Measurements from ENCODE around the gene VAV3. TPM values are rescaled to one million over a fixed set of nuclear protein-coding genes. Genes with fewer than 3 reads are reported as not detected.

The VAV3 gene
- total RNA-seq, 1 donor from 2014 or later, result 29.1 TPM

DNA sequence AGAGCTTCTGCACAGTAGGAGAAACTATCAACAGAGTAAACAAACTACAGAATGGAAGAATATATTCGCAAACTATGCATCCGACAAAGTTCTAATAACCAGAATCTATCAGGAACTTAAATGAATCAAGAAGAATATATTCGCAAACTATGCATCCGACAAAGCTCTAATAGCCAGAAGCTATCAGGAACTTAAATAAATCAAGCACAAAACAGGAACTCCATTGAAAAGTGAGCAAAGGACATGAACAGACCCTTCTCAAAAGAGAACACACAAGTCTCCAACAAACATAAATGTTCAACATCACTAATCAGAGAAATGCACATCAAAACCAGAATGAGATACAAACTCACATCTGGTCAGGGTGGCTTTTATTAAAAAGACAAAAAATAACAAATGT is 126.9 kb downstream of the VAV3 start:
- ATAC-seq (ENCODE audit: low read depth) (no peak), DNase-seq (no peak)
- POLR2A ChIA-PET, result no interaction called here
- CTCF ChIA-PET, result no interaction called here
- intact Hi-C loops (cut with micrococcal nuclease), result no loop called here
- H3K27me3 Mint-ChIP-seq, result no peaks in the 10 kb centered on the region
- peaks cover 3% of the 10 kb centered on the region for H3K9me3 Mint-ChIP-seq
- H3K27ac Mint-ChIP-seq, result peak overlapping the region; percentile 59
- peaks cover 1% of the 10 kb centered on the region for H3K36me3 Mint-ChIP-seq (ENCODE audit: low read depth)
- peaks cover 91% of the 10 kb centered on the region for H3K4me1 Mint-ChIP-seq
- no peak for TF ChIP-seq CTCF (IDR thresholded peaks at IDR 0.05)
- H3K4me3 Mint-ChIP-seq, result peak overlapping the region; percentile 12

GRCh38 chr1:107835151-107835670 is 129.8 kb downstream of the VAV3 start:
- TF ChIP-seq CTCF (IDR thresholded peaks at IDR 0.05), result no peak
- H3K27ac Mint-ChIP-seq, result no peak overlapping the region
- ChIA-PET POLR2A (interaction anchor here (0.9 to 1.9 kb wide), 3 partner anchors 9 to 60 kb away, joined by 3 to 7 read pairs (median 3); no protein-coding TSS in a partner anchor), CTCF (no interaction called here)
- ATAC-seq (ENCODE audit: low read depth) (no peak), DNase-seq (no peak)
- peaks cover 3% of the 10 kb centered on the region for H3K9me3 Mint-ChIP-seq
- no peaks in the 10 kb centered on the region for H3K27me3 Mint-ChIP-seq
- peaks cover 1% of the 10 kb centered on the region for H3K36me3 Mint-ChIP-seq (ENCODE audit: low read depth)
- no peak overlapping the region for H3K4me3 Mint-ChIP-seq
- peaks cover 90% of the 10 kb centered on the region for H3K4me1 Mint-ChIP-seq
- intact Hi-C loops (cut with micrococcal nuclease), result no loop called here

- peaks cover 1% of the 10 kb centered on the region for H3K36me3 Mint-ChIP-seq (ENCODE audit: low read depth)
- no peaks in the 10 kb centered on the region for H3K27me3 Mint-ChIP-seq
- intact Hi-C loops (cut with micrococcal nuclease), result no loop called here
- H3K4me3 Mint-ChIP-seq, result peak overlapping the region; percentile 36
- peaks cover 94% of the 10 kb centered on the region for H3K4me1 Mint-ChIP-seq
- TF ChIP-seq CTCF (IDR thresholded peaks at IDR 0.05), result no peak
- no peak for ATAC-seq (ENCODE audit: low read depth)
- peak overlapping the region; percentile 54 for H3K27ac Mint-ChIP-seq
- peaks cover 3% of the 10 kb centered on the region for H3K9me3 Mint-ChIP-seq
- ChIA-PET POLR2A (interaction anchor here (0.6 to 1.9 kb wide), 3 partner anchors 9 to 34 kb away, joined by 3 to 8 read pairs (median 6); no protein-coding TSS in a partner anchor), CTCF (interaction anchor here (0.6 to 1.5 kb wide), 2 partner anchors 51 to 296 kb away, joined by 3 to 5 read pairs; no protein-coding TSS in a partner anchor)
- no peak for DNase-seq
Observed at GRCh38 chr1:107833061-107833460, 131.9 kb downstream of the VAV3 start.

GRCh38 chr1:107831921-107832320 is 133.1 kb downstream of the VAV3 start:
- ChIA-PET CTCF (interaction anchor here (1.0 kb wide), 1 partner anchor 132 kb away, joined by 3 read pairs; no protein-coding TSS in a partner anchor), POLR2A (interaction anchor here (1.7 to 1.9 kb wide), 3 partner anchors 10 to 36 kb away, joined by 5 to 8 read pairs (median 5); no protein-coding TSS in a partner anchor)
- DNase-seq (no peak), ATAC-seq (ENCODE audit: low read depth) (no peak)
- intact Hi-C loops (cut with micrococcal nuclease), result no loop called here
- Mint-ChIP-seq H3K27me3 (no peaks in the 10 kb centered on the region), H3K4me1 (peaks cover 94% of the 10 kb centered on the region), H3K27ac (peak overlapping the region; percentile 44), H3K4me3 (no peak overlapping the region), H3K36me3 (ENCODE audit: low read depth) (no peaks in the 10 kb centered on the region), H3K9me3 (no peaks in the 10 kb centered on the region)
- TF ChIP-seq CTCF (IDR thresholded peaks at IDR 0.05), result no peak

- peaks cover 93% of the 10 kb centered on the region for H3K4me1 Mint-ChIP-seq
- no peaks in the 10 kb centered on the region for H3K27me3 Mint-ChIP-seq
- ATAC-seq (ENCODE audit: low read depth), result no peak
- peak overlapping the region; percentile 89 for H3K27ac Mint-ChIP-seq
- CTCF ChIA-PET, result no interaction called here
- no peaks in the 10 kb centered on the region for H3K36me3 Mint-ChIP-seq (ENCODE audit: low read depth)
- intact Hi-C loops (cut with micrococcal nuclease), result no loop called here
- no peaks in the 10 kb centered on the region for H3K9me3 Mint-ChIP-seq
- no peak overlapping the region for H3K4me3 Mint-ChIP-seq
- no peak for DNase-seq
- no peak for TF ChIP-seq CTCF (IDR thresholded peaks at IDR 0.05)
- POLR2A ChIA-PET, result no interaction called here
Observed at GRCh38 chr1:107830526-107830925, 134.5 kb downstream of the VAV3 start.

Data from activated B cell treated with CpG ODN at 0.5 μM for 24 hours (primary cell).